HCT116 (cell line): Measurements from ENCODE around the gene KRTAP19-3. TPM values are rescaled to one million over a fixed set of nuclear protein-coding genes. Genes with fewer than 3 reads are reported as not detected.

ENCODE experiments used
- ATAC-seq: fragments of 200-7000 bp; cut with Tn5 transposase; 2 replicates; pipeline ENCODE4 v1.9.1; 2020; ENCODE audit warnings: mild to moderate bottlenecking, moderate library complexity
- BruUV-seq: library from RNA; stranded (reverse); fragments of 400-500 nt; replicated peaks from 2 replicates; lab custom pipeline; 2021; lab: Mats Ljungman, UMichigan
- CTCF ChIA-PET: fragments of 300-600 bp; sonication (Branson Sonifier 250); formaldehyde crosslinking; loops from one replicate; lab custom pipeline; 2021; ENCODE audit warnings: antibody characterized with exemption; lab: Charles Lee
- POLR2A ChIA-PET: fragments of 300-600, 350-600 bp; sonication (Branson Sonifier 250); formaldehyde crosslinking; loops from one replicate; lab custom pipeline; 2021; ENCODE audit warnings: antibody characterized with exemption; lab: Charles Lee
- RAD21 ChIA-PET, 2 experiments: fragments of 300-600 bp; sonication (Branson Sonifier 250); formaldehyde crosslinking; loops; one replicate each; lab custom pipeline; 2023; ENCODE audit warnings: low total read pairs in 2 of 2; ENCODE audit not compliant: uncharacterized antibody in 2 of 2, unreplicated experiment in 2 of 2, low non-redundant PET in 1 of 2; lab: Charles Lee
- DNase-seq: peaks from one replicate; pipeline ENCODE4 v3.0.0-alpha.2; 2010; ENCODE audit warnings: low read depth, low spot score
- H2AFZ ChIP-seq: fragments of 200-600 bp; shearing (Covaris generic), sonication (generic); 2 replicates; pipeline ENCODE4 v1.6.1; 2017; ENCODE audit warnings: low read depth, mixed run types, mixed read lengths, antibody characterized with exemption, low read length; ENCODE audit not compliant: poor library complexity, severe bottlenecking
- H3K27ac ChIP-seq: 2 replicates; pipeline ENCODE4 v1.5.1; 2012; ENCODE audit warnings: low read depth, low read length
- H3K27me3 ChIP-seq: fragments of 200-600 bp; sonication (generic); 2 replicates; pipeline ENCODE4 v1.6.1; 2016; ENCODE audit warnings: mixed run types, low read length, mixed read lengths; ENCODE audit not compliant: insufficient read depth
- H3K36me3 ChIP-seq, 2 experiments: fragments of 200-500 bp in 1 of 2; fragments of 200-600 bp in 1 of 2; sonication (Bioruptor generic) in 1 of 2; sonication (generic) in 1 of 2; 2 replicates each; pipeline versions ENCODE4 v1.5.1 to v1.6.1; 2014 to 2016; ENCODE audit warnings: low read length in 2 of 2, inconsistent platforms in 1 of 2, mixed read lengths in 1 of 2, mixed run types in 1 of 2; ENCODE audit not compliant: insufficient read depth in 2 of 2, control insufficient read depth in 1 of 2
- H3K4me1 ChIP-seq, 2 experiments: fragments of 200-600 bp in 1 of 2; sonication (generic) in 1 of 2; 2 replicates each; pipeline versions ENCODE4 v1.5.1 to v1.6.1; 2012 to 2017; ENCODE audit warnings: low read length in 2 of 2, inconsistent platforms in 1 of 2, mild to moderate bottlenecking in 1 of 2, mixed read lengths in 1 of 2, mixed run types in 1 of 2, moderate library complexity in 1 of 2; ENCODE audit not compliant: insufficient read depth in 2 of 2, control insufficient read depth in 1 of 2
- H3K4me2 ChIP-seq: fragments of 200-600 bp; sonication (generic); 2 replicates; pipeline ENCODE4 v1.6.1; 2017; ENCODE audit warnings: mixed run types, low read length, mixed read lengths
- H3K4me3 ChIP-seq, 2 experiments: fragments of 200-600 bp in 1 of 2; sonication (generic) in 1 of 2; replicated peaks in 1 of 2; 2 replicates each; pipeline ENCODE4 v1.5.1; 2011 to 2016; ENCODE audit warnings: low read length in 2 of 2, control low read depth in 1 of 2, low read depth in 1 of 2, mild to moderate bottlenecking in 1 of 2, mixed read lengths in 1 of 2, mixed run types in 1 of 2
- H3K79me2 ChIP-seq: fragments of 200-600 bp; sonication (generic); 2 replicates; pipeline ENCODE4 v1.6.1; 2017; ENCODE audit warnings: mild to moderate bottlenecking, mixed run types, low read length, moderate library complexity, mixed read lengths; ENCODE audit not compliant: insufficient read depth
- H3K9ac ChIP-seq: fragments of 200-600 bp; sonication (generic); 2 replicates; pipeline ENCODE4 v1.6.1; 2016; ENCODE audit warnings: low read length, mixed read lengths
- H3K9me2 ChIP-seq: fragments of 200-600 bp; sonication (generic), shearing (Covaris generic); 2 replicates; pipeline ENCODE4 v1.6.1; 2017; ENCODE audit warnings: mixed run types, mild to moderate bottlenecking, moderate library complexity; ENCODE audit not compliant: insufficient read depth
- H3K9me3 ChIP-seq, 2 experiments: fragments of 200-500 bp in 1 of 2; fragments of 200-600 bp in 1 of 2; sonication (Bioruptor generic) in 1 of 2; sonication (generic) in 1 of 2; 2 replicates each; pipeline ENCODE4 v1.6.1; 2014 to 2017; ENCODE audit warnings: low read length in 2 of 2, mixed read lengths in 2 of 2, inconsistent platforms in 1 of 2, low read depth in 1 of 2, mild to moderate bottlenecking in 1 of 2, mixed run types in 1 of 2, moderate library complexity in 1 of 2; ENCODE audit not compliant: control insufficient read depth in 1 of 2, insufficient read depth in 1 of 2
- H4K20me1 ChIP-seq: fragments of 200-600 bp; sonication (generic), shearing (Covaris generic); 2 replicates; pipeline ENCODE4 v1.6.1; 2017; ENCODE audit warnings: mixed run types, mild to moderate bottlenecking, moderate library complexity; ENCODE audit not compliant: insufficient read depth
- CBX3 ChIP-seq: IDR thresholded peaks from 2 replicates; pipeline ENCODE4 v1.6.1; 2012; ENCODE audit warnings: low read depth
- CEBPB ChIP-seq: IDR thresholded peaks from 2 replicates; pipeline ENCODE4 v1.6.1; 2012; ENCODE audit warnings: low read depth
- EGR1 ChIP-seq: IDR thresholded peaks from 2 replicates; pipeline ENCODE4 v1.6.1; 2012; ENCODE audit warnings: low read depth
- EZH2 ChIP-seq: fragments of 200-600 bp; sonication (generic); IDR thresholded peaks from 2 replicates; pipeline ENCODE4 v1.6.1; 2017; ENCODE audit warnings: antibody characterized with exemption, mixed run types
- EZH2phosphoT487 ChIP-seq: fragments of 200-600 bp; IDR thresholded peaks from 2 replicates; pipeline ENCODE4 v1.6.1; 2018; ENCODE audit warnings: antibody characterized with exemption, borderline replicate concordance
- FOSL1 ChIP-seq: IDR thresholded peaks from 2 replicates; pipeline ENCODE4 v1.6.1; 2012; ENCODE audit warnings: low read depth
- JUND ChIP-seq: IDR thresholded peaks from 2 replicates; pipeline ENCODE4 v1.6.1; 2012
- POLR2AphosphoS5 ChIP-seq: IDR thresholded peaks from 2 replicates; pipeline ENCODE4 v1.6.1; 2011; ENCODE audit warnings: mild to moderate bottlenecking, low read depth, low read length, moderate library complexity
- RAD21 ChIP-seq: IDR thresholded peaks from 2 replicates; pipeline ENCODE4 v1.6.1; 2012; ENCODE audit warnings: low read depth, mild to moderate bottlenecking
- SIN3A ChIP-seq: IDR thresholded peaks from 2 replicates; pipeline ENCODE4 v1.6.1; 2012; ENCODE audit warnings: low read depth
- SP1 ChIP-seq: IDR thresholded peaks from 2 replicates; pipeline ENCODE4 v1.6.1; 2012; ENCODE audit warnings: low read depth
- SRF ChIP-seq: IDR thresholded peaks from 2 replicates; pipeline ENCODE4 v1.6.1; 2012; ENCODE audit warnings: low read depth
- YY1 ChIP-seq: IDR thresholded peaks from 2 replicates; pipeline ENCODE4 v1.6.1; 2011; ENCODE audit warnings: low read length, low read depth, moderate library complexity, mild to moderate bottlenecking; ENCODE audit not compliant: insufficient replicate concordance; ENCODE audit errors: extremely low read depth
- ZFX ChIP-seq: fragments of 450-650 bp; IDR thresholded peaks from 2 replicates; pipeline ENCODE4 v1.6.1; 2017
- intact Hi-C: fragments of 100-400 bp; cut with micrococcal nuclease; formaldehyde crosslinking; loops from 2 replicates; pipeline ENCODE4 v1.10.0; 2022
- total RNA-seq: library from RNA; stranded (reverse); gene quantifications from one replicate; pipeline ENCODE4 v1.2.1, GENCODE V29; 2021; ENCODE audit not compliant: unreplicated experiment
- TF ChIP-seq, protein P1 (sequence below), 3 experiments: fragments of 200-600 bp in 1 of 3; sonication (generic) in 1 of 3; IDR thresholded peaks in 2 of 3; conservative IDR thresholded peaks in 1 of 3; 2 replicates each; pipeline ENCODE4 v1.5.1; 2012 to 2017; ENCODE audit warnings: low read depth in 2 of 3, low read length in 2 of 3, antibody characterized with exemption in 1 of 3, borderline replicate concordance in 1 of 3, control low read depth in 1 of 3, mild to moderate bottlenecking in 1 of 3, mixed read lengths in 1 of 3, mixed run types in 1 of 3, moderate library complexity in 1 of 3; ENCODE audit not compliant: insufficient read depth in 1 of 3
- TF ChIP-seq, protein P2 (sequence below): IDR thresholded peaks from 2 replicates; pipeline ENCODE4 v1.6.1; 2012
- TF ChIP-seq, protein P3 (sequence below): IDR thresholded peaks from 2 replicates; pipeline ENCODE4 v1.6.1; 2012; ENCODE audit warnings: low read depth
- TF ChIP-seq, protein P4 (sequence below): IDR thresholded peaks from 2 replicates; pipeline ENCODE4 v1.6.1; 2012

KRTAP19-3 gene
- total RNA-seq, 1 experiment from 2014 or later, result not detected

DNA sequence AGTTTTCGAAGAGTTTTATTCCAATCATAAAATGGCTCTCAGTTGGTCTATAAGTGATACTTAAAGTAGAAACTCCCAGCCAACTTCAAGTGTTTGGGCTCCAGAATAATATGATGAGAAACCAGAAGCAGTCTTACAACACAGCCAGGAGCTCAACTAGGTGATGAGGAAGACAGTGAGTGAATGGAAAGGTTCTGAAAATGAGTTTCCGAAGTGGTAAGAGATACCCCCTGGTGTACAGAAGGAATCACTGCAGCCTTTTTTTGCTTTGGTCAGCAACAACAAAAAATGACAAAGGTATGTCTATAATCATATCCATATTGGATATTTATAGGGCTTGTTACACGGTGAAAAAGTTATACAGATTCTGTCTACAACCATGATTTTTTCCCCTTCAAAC, 28.1 kb downstream of the KRTAP19-3 start:
- Histone ChIP-seq H3K4me2 (no peak overlapping the region), H3K9me2 (no peaks in the 10 kb centered on the region), H3K9me3 (peaks cover 13 to 18% of the 10 kb centered on the region in 2 experiments; a peak in 3 of 4 replicates), H3K9ac (no peak overlapping the region), H3K79me2 (no peaks in the 10 kb centered on the region), H3K27me3 (no peaks in the 10 kb centered on the region), H3K27ac (no peak overlapping the region), H3K4me3 (no peak overlapping the region), H3K4me1 (no peaks in the 10 kb centered on the region), H2AFZ (no peak overlapping the region), H4K20me1 (no peaks in the 10 kb centered on the region), H3K36me3 (no peaks in the 10 kb centered on the region)
- intact Hi-C loops, result no loop called here
- BruUV-seq, result no TSS peak
- no peak for DNase-seq
- ChIA-PET CTCF (no interaction called here), POLR2A (no interaction called here), RAD21 (no interaction called here)
- ATAC-seq, result no peak
- TF ChIP-seq ZFX (no peak), CEBPB (no peak), SP1 (no peak), RAD21 (no peak)
- TF ChIP-seq, protein P1, sequence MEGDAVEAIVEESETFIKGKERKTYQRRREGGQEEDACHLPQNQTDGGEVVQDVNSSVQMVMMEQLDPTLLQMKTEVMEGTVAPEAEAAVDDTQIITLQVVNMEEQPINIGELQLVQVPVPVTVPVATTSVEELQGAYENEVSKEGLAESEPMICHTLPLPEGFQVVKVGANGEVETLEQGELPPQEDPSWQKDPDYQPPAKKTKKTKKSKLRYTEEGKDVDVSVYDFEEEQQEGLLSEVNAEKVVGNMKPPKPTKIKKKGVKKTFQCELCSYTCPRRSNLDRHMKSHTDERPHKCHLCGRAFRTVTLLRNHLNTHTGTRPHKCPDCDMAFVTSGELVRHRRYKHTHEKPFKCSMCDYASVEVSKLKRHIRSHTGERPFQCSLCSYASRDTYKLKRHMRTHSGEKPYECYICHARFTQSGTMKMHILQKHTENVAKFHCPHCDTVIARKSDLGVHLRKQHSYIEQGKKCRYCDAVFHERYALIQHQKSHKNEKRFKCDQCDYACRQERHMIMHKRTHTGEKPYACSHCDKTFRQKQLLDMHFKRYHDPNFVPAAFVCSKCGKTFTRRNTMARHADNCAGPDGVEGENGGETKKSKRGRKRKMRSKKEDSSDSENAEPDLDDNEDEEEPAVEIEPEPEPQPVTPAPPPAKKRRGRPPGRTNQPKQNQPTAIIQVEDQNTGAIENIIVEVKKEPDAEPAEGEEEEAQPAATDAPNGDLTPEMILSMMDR (IDR thresholded peaks at IDR 0.05 in 2 of 3, conservative IDR thresholded peaks at IDR 0.05 in 1 of 3; ENCODE audit: borderline replicate concordance in 1 of 3, insufficient read depth in 1 of 3, low read depth in 2 of 3, low read length in 2 of 3), result peak in 2 of 3 experiments; percentile 42 to 45; a peak in 4 of 6 replicates

DNA sequence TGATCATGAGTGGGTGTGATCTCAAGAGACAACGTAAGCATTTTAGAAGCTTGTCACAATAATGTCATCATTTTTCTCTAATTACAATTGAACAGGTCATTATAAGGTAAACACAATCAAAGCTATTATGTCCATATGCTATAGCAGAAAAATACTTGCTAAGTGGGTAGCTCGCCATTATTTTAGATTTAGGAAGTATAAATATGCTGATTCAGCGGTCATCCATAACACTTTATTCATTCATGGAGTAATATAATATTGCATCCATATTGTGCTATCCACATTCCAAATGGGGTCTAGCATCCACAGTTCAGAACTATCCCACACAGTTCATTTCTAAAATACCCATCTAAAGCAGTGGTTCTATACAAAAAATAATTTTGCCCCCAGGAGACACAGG, 43.3 kb downstream of the KRTAP19-3 start:
- Histone ChIP-seq H3K4me2 (no peak overlapping the region), H3K9ac (no peak overlapping the region), H3K4me3 (no peak overlapping the region), H3K27me3 (no peaks in the 10 kb centered on the region), H4K20me1 (no peaks in the 10 kb centered on the region), H3K9me2 (no peaks in the 10 kb centered on the region)
- POLR2A ChIA-PET, result no interaction called here
- no peak for TF ChIP-seq CBX3
- no peak for TF ChIP-seq EZH2phosphoT487
- TF ChIP-seq CEBPB, result no peak
- TF ChIP-seq, protein P2, sequence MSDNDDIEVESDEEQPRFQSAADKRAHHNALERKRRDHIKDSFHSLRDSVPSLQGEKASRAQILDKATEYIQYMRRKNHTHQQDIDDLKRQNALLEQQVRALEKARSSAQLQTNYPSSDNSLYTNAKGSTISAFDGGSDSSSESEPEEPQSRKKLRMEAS, result no peak
- no peak for TF ChIP-seq SRF
- no peak for TF ChIP-seq FOSL1
- no peak for TF ChIP-seq JUND
- no peak for TF ChIP-seq EGR1
- no peak for TF ChIP-seq EZH2
- TF ChIP-seq POLR2AphosphoS5, result no peak
- TF ChIP-seq, protein P3, sequence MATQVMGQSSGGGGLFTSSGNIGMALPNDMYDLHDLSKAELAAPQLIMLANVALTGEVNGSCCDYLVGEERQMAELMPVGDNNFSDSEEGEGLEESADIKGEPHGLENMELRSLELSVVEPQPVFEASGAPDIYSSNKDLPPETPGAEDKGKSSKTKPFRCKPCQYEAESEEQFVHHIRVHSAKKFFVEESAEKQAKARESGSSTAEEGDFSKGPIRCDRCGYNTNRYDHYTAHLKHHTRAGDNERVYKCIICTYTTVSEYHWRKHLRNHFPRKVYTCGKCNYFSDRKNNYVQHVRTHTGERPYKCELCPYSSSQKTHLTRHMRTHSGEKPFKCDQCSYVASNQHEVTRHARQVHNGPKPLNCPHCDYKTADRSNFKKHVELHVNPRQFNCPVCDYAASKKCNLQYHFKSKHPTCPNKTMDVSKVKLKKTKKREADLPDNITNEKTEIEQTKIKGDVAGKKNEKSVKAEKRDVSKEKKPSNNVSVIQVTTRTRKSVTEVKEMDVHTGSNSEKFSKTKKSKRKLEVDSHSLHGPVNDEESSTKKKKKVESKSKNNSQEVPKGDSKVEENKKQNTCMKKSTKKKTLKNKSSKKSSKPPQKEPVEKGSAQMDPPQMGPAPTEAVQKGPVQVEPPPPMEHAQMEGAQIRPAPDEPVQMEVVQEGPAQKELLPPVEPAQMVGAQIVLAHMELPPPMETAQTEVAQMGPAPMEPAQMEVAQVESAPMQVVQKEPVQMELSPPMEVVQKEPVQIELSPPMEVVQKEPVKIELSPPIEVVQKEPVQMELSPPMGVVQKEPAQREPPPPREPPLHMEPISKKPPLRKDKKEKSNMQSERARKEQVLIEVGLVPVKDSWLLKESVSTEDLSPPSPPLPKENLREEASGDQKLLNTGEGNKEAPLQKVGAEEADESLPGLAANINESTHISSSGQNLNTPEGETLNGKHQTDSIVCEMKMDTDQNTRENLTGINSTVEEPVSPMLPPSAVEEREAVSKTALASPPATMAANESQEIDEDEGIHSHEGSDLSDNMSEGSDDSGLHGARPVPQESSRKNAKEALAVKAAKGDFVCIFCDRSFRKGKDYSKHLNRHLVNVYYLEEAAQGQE, result no peak
- TF ChIP-seq, protein P4, sequence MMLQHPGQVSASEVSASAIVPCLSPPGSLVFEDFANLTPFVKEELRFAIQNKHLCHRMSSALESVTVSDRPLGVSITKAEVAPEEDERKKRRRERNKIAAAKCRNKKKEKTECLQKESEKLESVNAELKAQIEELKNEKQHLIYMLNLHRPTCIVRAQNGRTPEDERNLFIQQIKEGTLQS, result no peak
- no peak for TF ChIP-seq SIN3A
- no peak for TF ChIP-seq YY1
- TF ChIP-seq, all 23 proteins: peak for 0
- Histone ChIP-seq H3K9me3 (peaks cover 14 to 21% of the 10 kb centered on the region in 2 experiments; a peak in 3 of 4 replicates), H3K36me3 (no peaks in the 10 kb centered on the region), H3K79me2 (no peaks in the 10 kb centered on the region), H3K27ac (no peak overlapping the region), H2AFZ (no peak overlapping the region), H3K4me1 (no peaks in the 10 kb centered on the region)
- RAD21 ChIA-PET, result no interaction called here
- CTCF ChIA-PET, result no interaction called here
- intact Hi-C loops, result no loop called here
- BruUV-seq, result no TSS peak
- DNase-seq (no peak), ATAC-seq (no peak)
